ENCODE measurements around the gene PLXNA2. TPM values are rescaled to one million over a fixed set of nuclear protein-coding genes. Genes with fewer than 3 reads are reported as not detected.

PLXNA2 gene
- total and polyA plus RNA-seq, 2 donors (not counting 3 experiments of a cell fraction or from before 2014, with no cell fraction given) = 42.6 to 229 TPM

DNA sequence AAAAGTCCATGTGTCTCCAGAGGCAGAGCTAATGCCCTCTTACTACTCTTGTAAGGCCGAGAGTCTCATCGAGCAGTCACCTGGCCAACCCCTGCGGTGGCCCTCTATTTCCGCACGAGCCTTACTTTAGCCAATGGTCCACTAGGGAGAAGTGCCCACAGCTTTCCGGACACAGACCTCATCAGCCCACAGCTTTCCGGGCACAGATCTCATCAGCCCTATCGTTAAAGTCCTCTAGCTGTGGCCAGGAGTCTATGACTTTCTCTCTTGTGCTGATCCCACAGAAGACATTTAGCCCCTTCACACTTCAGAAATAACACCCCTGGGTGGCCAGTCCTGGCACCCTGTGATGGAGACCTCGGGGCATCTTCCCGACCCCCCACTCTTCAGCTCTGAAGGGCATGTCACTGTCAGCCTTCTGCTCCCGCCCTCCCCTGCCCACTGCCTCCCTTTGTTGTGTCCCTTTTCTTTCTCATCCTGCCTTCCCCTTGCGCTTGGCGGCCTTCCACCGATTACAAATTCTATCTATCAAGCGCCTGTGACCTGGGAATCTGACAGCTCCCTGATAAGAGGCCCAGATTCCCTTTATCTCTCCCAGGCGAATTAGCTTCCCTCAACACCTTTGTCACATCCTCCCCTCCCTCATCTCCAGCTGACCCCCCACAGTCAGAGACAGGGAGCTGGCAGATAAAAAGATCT, 161.0 kb downstream of the PLXNA2 start:
- POLR2A ChIA-PET = no interaction called here
- no peak for FAIRE-seq
- Histone ChIP-seq H3K9me3 (replicated peaks; ENCODE audit: control insufficient read depth, insufficient read depth, low read length) (no peaks in the 10 kb centered on the region), H3K36me3 (ENCODE audit: control insufficient read depth in 2 of 2, extremely low read depth in 1 of 2, insufficient read depth in 2 of 2, low read length in 2 of 2) (peaks cover 29 to 42% of the 10 kb centered on the region in 2 experiments), H3K9me1 (replicated peaks; ENCODE audit: control insufficient read depth, extremely low read depth, insufficient read depth, low read length) (no peaks in the 10 kb centered on the region), H3K27me3 (ENCODE audit: control insufficient read depth in 2 of 2, insufficient read depth in 2 of 2, low read length in 2 of 2) (no peaks in the 10 kb centered on the region), H3K9ac (replicated peaks; ENCODE audit: extremely low read depth, insufficient read depth, low read length) (no peak overlapping the region), H3K79me2 (ENCODE audit: control insufficient read depth, insufficient read depth, low read length) (no peaks in the 10 kb centered on the region), H3K27ac (ENCODE audit: insufficient read depth, low read depth, low read length) (no peak overlapping the region), H4K20me1 (replicated peaks; ENCODE audit: control insufficient read depth, extremely low read depth, insufficient read depth, low read length) (no peaks in the 10 kb centered on the region), H3K4me3 (replicated peaks in 1 of 3; ENCODE audit: insufficient read depth in 1 of 3, low read depth in 1 of 3, low read length in 3 of 3) (no peak overlapping the region), H3K4me2 (ENCODE audit: insufficient read depth, low read length) (no peak overlapping the region), H2AFZ (ENCODE audit: low read depth, low read length) (no peak overlapping the region), H3K4me1 (ENCODE audit: control insufficient read depth, extremely low read depth, insufficient read depth, low read length) (no peaks in the 10 kb centered on the region)
- dilution Hi-C loops (cut with MboI; ENCODE audit: extremely low pct_ligation_motif_present, low sequenced_read_pairs) (no loop called here), intact Hi-C loops (cut with micrococcal nuclease) (no loop called here)
- CTCF ChIA-PET = interaction anchor here (0.7 to 1.7 kb wide), 2 partner anchors 20 to 27 kb away, joined by 3 to 4 read pairs; no protein-coding TSS in a partner anchor
- no TSS peak for BruUV-seq (replicated peaks)
- TF ChIP-seq POLR2A (IDR thresholded peaks at IDR 0.05; ENCODE audit: low read depth, low read length) = no peak
- no peak for TF ChIP-seq JUN (IDR thresholded peaks at IDR 0.05; ENCODE audit: borderline replicate concordance, insufficient read depth, insufficient read length, low read depth)
- no peak for TF ChIP-seq MYC (IDR thresholded peaks at IDR 0.05; ENCODE audit: low read depth, low read length)
- TF ChIP-seq FOS (IDR thresholded peaks at IDR 0.05; ENCODE audit: borderline replicate concordance, insufficient read depth, low read length) = no peak
- TF ChIP-seq, protein P1, sequence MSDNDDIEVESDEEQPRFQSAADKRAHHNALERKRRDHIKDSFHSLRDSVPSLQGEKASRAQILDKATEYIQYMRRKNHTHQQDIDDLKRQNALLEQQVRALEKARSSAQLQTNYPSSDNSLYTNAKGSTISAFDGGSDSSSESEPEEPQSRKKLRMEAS (IDR thresholded peaks at IDR 0.05; ENCODE audit: insufficient read depth, insufficient read length) = no peak
- no peak for TF ChIP-seq POLR2AphosphoS5 (IDR thresholded peaks at IDR 0.05; ENCODE audit: insufficient read depth, low read depth, low read length)
- TF ChIP-seq EZH2 (IDR thresholded peaks at IDR 0.05; ENCODE audit: borderline replicate concordance, low read depth, low read length, severe bottlenecking) = no peak
- no peak for TF ChIP-seq GATA2 (IDR thresholded peaks at IDR 0.05; ENCODE audit: insufficient read depth, insufficient read length, low read depth, low read length)
- no peak for DNase-seq (ENCODE audit: low read depth, low spot score)
